HEK293T (cell line): ENCODE data around the gene GRIN2A.

Experiments used
- ARNT ChIP-seq: fragments of 450-650 bp; IDR thresholded peaks from 2 replicates; pipeline ENCODE4 v1.6.1; 2017; ENCODE audit warnings: mild to moderate bottlenecking
- BHLHE40 ChIP-seq: fragments of 450-650 bp; IDR thresholded peaks from 2 replicates; pipeline ENCODE4 v1.6.1; 2016; ENCODE audit warnings: mild to moderate bottlenecking, moderate library complexity, borderline replicate concordance
- CTBP1 ChIP-seq: fragments of 450-650 bp; IDR thresholded peaks from 2 replicates; pipeline ENCODE4 v1.6.1; 2016; ENCODE audit warnings: borderline replicate concordance
- ELF4 ChIP-seq: fragments of 450-650 bp; IDR thresholded peaks from 2 replicates; pipeline ENCODE4 v1.6.1; 2017; ENCODE audit warnings: antibody characterized with exemption
- FOXK2 ChIP-seq: fragments of 450-650 bp; IDR thresholded peaks from 2 replicates; pipeline ENCODE4 v1.6.1; 2016; ENCODE audit warnings: mild to moderate bottlenecking
- FOXM1 ChIP-seq: fragments of 450-650 bp; IDR thresholded peaks from 2 replicates; pipeline ENCODE4 v1.6.1; 2017; ENCODE audit warnings: mild to moderate bottlenecking, borderline replicate concordance
- HDGF ChIP-seq: fragments of 450-650 bp; IDR thresholded peaks from 2 replicates; pipeline ENCODE4 v1.6.1; 2017; ENCODE audit warnings: antibody characterized with exemption, borderline replicate concordance
- NFRKB ChIP-seq: fragments of 450-650 bp; IDR thresholded peaks from 2 replicates; pipeline ENCODE4 v1.6.1; 2016; ENCODE audit warnings: mild to moderate bottlenecking, moderate library complexity
- PKNOX1 ChIP-seq: fragments of 450-650 bp; IDR thresholded peaks from 2 replicates; pipeline ENCODE4 v1.6.1; 2016
- SP1 ChIP-seq: fragments of 450-650 bp; IDR thresholded peaks from 2 replicates; pipeline ENCODE4 v1.6.1; 2017
- TARDBP ChIP-seq: fragments of 450-650 bp; IDR thresholded peaks from 2 replicates; pipeline ENCODE4 v1.6.1; 2016

- TF ChIP-seq ELF4 (no peak), ARNT (no peak), BHLHE40 (no peak), FOXK2 (no peak), CTBP1 (no peak), FOXM1 (no peak), SP1 (no peak), NFRKB (no peak), TARDBP (no peak), HDGF (no peak), PKNOX1 (no peak)
Observed at GRCh38 chr16:10137341-10137740, 44.9 kb downstream of the GRIN2A start.
